ENCODE data around the gene FSHR. TPM values are rescaled to one million over a fixed set of nuclear protein-coding genes. Genes with fewer than 3 reads are reported as not detected.

The FSHR gene
- total RNA-seq, 2 donors from 2014 or later = 13.6 TPM; not detected in 1

GRCh38 chr2:49043405-49043982 is 110.8 kb downstream of the FSHR start:
- WGBS = 84% methylated on average over 5 of the region's 5 CpGs

GRCh38 chr2:49042488-49042887 is 111.8 kb downstream of the FSHR start:
- 65% methylated on average over 1 of the region's 1 CpG for WGBS
- Histone ChIP-seq H3K36me3 (no peaks in the 10 kb centered on the region), H3K4me3 (no peak overlapping the region), H3K4me1 (replicated peaks) (no peaks in the 10 kb centered on the region), H3K27me3 (replicated peaks; ENCODE audit: insufficient read depth) (no peaks in the 10 kb centered on the region), H3K9me3 (no peaks in the 10 kb centered on the region), H3K27ac (no peak overlapping the region)
- intact Hi-C loops (cut with DNase I) = no loop called here
- TF ChIP-seq CTCF (IDR thresholded peaks at IDR 0.05) = no peak
- no peak for TF ChIP-seq POLR2A (IDR thresholded peaks at IDR 0.05)
- TF ChIP-seq POLR2AphosphoS5 (IDR thresholded peaks at IDR 0.05) = no peak
- no peak for DNase-seq (ENCODE audit: low spot score)

More at GRCh38 chr2:49043405-49043982, 110.8 kb downstream of the FSHR start:
- no peak overlapping the region for H3K27ac ChIP-seq
- no peak overlapping the region for H3K4me3 ChIP-seq
- intact Hi-C loops (cut with DNase I) = no loop called here
- TF ChIP-seq POLR2A (IDR thresholded peaks at IDR 0.05) = no peak
- TF ChIP-seq POLR2AphosphoS5 (IDR thresholded peaks at IDR 0.05) = no peak
- no peak for TF ChIP-seq CTCF (IDR thresholded peaks at IDR 0.05)
- no peaks in the 10 kb centered on the region for H3K9me3 ChIP-seq
- no peak for DNase-seq (ENCODE audit: low spot score)
- H3K4me1 ChIP-seq (replicated peaks) = no peaks in the 10 kb centered on the region
- no peaks in the 10 kb centered on the region for H3K36me3 ChIP-seq
- no peaks in the 10 kb centered on the region for H3K27me3 ChIP-seq (replicated peaks; ENCODE audit: insufficient read depth)

- intact Hi-C loops (cut with DNase I) = no loop called here
- Histone ChIP-seq H3K27ac (no peak overlapping the region), H3K4me1 (replicated peaks) (no peaks in the 10 kb centered on the region), H3K36me3 (no peaks in the 10 kb centered on the region), H3K9me3 (no peaks in the 10 kb centered on the region), H3K4me3 (no peak overlapping the region), H3K27me3 (replicated peaks; ENCODE audit: insufficient read depth) (no peaks in the 10 kb centered on the region)
- no peak for TF ChIP-seq POLR2A (IDR thresholded peaks at IDR 0.05)
- TF ChIP-seq CTCF (IDR thresholded peaks at IDR 0.05) = no peak
- no peak for TF ChIP-seq POLR2AphosphoS5 (IDR thresholded peaks at IDR 0.05)
- DNase-seq (ENCODE audit: low spot score) = no peak
- WGBS = 80% methylated on average over 4 of the region's 4 CpGs
Observed at GRCh38 chr2:49041061-49041460, 113.3 kb downstream of the FSHR start.

GRCh38 chr2:49037197-49037596 is 117.1 kb downstream of the FSHR start:
- Histone ChIP-seq H3K27ac (no peak overlapping the region), H3K4me1 (replicated peaks) (no peaks in the 10 kb centered on the region), H3K4me3 (no peak overlapping the region), H3K9me3 (no peaks in the 10 kb centered on the region), H3K36me3 (no peaks in the 10 kb centered on the region), H3K27me3 (replicated peaks; ENCODE audit: insufficient read depth) (no peaks in the 10 kb centered on the region)
- TF ChIP-seq POLR2A (IDR thresholded peaks at IDR 0.05) = no peak
- no peak for DNase-seq (ENCODE audit: low spot score)
- intact Hi-C loops (cut with DNase I) = no loop called here

GRCh38 chr2:49035481-49035880 is 118.8 kb downstream of the FSHR start:
- no peaks in the 10 kb centered on the region for H3K9me3 ChIP-seq
- TF ChIP-seq POLR2AphosphoS5 (IDR thresholded peaks at IDR 0.05) (no peak), CTCF (IDR thresholded peaks at IDR 0.05) (no peak), POLR2A (IDR thresholded peaks at IDR 0.05) (no peak)
- 76% methylated on average over 1 of the region's 1 CpG for WGBS
- H3K4me1 ChIP-seq (replicated peaks) = no peaks in the 10 kb centered on the region
- no peak for DNase-seq (ENCODE audit: low spot score)
- H3K27me3 ChIP-seq (replicated peaks; ENCODE audit: insufficient read depth) = no peaks in the 10 kb centered on the region
- H3K27ac ChIP-seq = no peak overlapping the region
- intact Hi-C loops (cut with DNase I) = no loop called here
- H3K4me3 ChIP-seq = no peak overlapping the region
- H3K36me3 ChIP-seq = no peaks in the 10 kb centered on the region

Measured in prostate gland (tissue), 2 donors.